Measurements from ENCODE around the gene FHL3.

FHL3 gene

GRCh38 chr1:37958690-37959089 lies 46.6 kb downstream of the FHL3 start:
- TF ChIP-seq CTCF (IDR thresholded peaks at IDR 0.05; ENCODE audit: low read depth, low read length): no peak
- peak; percentile 22 for DNase-seq (ENCODE audit: extremely low read depth, low read depth)

- no peak for DNase-seq (ENCODE audit: extremely low read depth, low read depth)
- no peak for TF ChIP-seq CTCF (IDR thresholded peaks at IDR 0.05; ENCODE audit: low read depth, low read length)
Measured at GRCh38 chr1:37955685-37956084, 49.6 kb downstream of the FHL3 start.

- TF ChIP-seq CTCF (IDR thresholded peaks at IDR 0.05; ENCODE audit: low read depth, low read length): no peak
- DNase-seq (ENCODE audit: extremely low read depth, low read depth): no peak
Measured at GRCh38 chr1:37954316-37954971, 50.9 kb downstream of the FHL3 start.

GRCh38 chr1:37952738-37953137 lies 52.6 kb downstream of the FHL3 start:
- TF ChIP-seq CTCF (IDR thresholded peaks at IDR 0.05; ENCODE audit: low read depth, low read length): no peak
- no peak for DNase-seq (ENCODE audit: extremely low read depth, low read depth)

- TF ChIP-seq CTCF (IDR thresholded peaks at IDR 0.05; ENCODE audit: low read depth, low read length): no peak
- no peak for DNase-seq (ENCODE audit: extremely low read depth, low read depth)
Measured at GRCh38 chr1:37951783-37952624, 53.3 kb downstream of the FHL3 start.

GRCh38 chr1:37951041-37951782 lies 54.1 kb downstream of the FHL3 start:
- DNase-seq (ENCODE audit: extremely low read depth, low read depth): no peak
- no peak for TF ChIP-seq CTCF (IDR thresholded peaks at IDR 0.05; ENCODE audit: low read depth, low read length)

Measured in AG09319 (cell line).